Neural progenitor cell (in vitro differentiated cells): ENCODE measurements around the gene BATF.

ENCODE experiments used
- CTCF ChIP-seq: fragments of 200-600 bp; sonication (generic); IDR thresholded peaks from 2 replicates; pipeline ENCODE4 v1.5.1; 2017; ENCODE audit warnings: antibody characterized with exemption, mild to moderate bottlenecking
- EZH2 ChIP-seq: fragments of 200-600 bp; sonication (generic); IDR thresholded peaks from 2 replicates; pipeline ENCODE4 v1.6.1; 2017; ENCODE audit warnings: antibody characterized with exemption, mild to moderate bottlenecking, moderate library complexity

- TF ChIP-seq CTCF (no peak), EZH2 (no peak)
Measured at GRCh38 chr14:75587388-75587787, 65.1 kb downstream of the BATF start.
